ENCODE data around the gene DMRTA2.

- TF ChIP-seq POLR2A (IDR thresholded peaks at IDR 0.05; ENCODE audit: control extremely low read depth in 1 of 2, low read depth in 2 of 2, low read length in 2 of 2) (no peak), USF2 (IDR thresholded peaks at IDR 0.05; ENCODE audit: low read length) (no peak), HDAC6 (IDR thresholded peaks at IDR 0.05; ENCODE audit: low read depth, low read length) (no peak), POLR2AphosphoS5 (IDR thresholded peaks at IDR 0.05; ENCODE audit: low read depth, low read length) (no peak), RXRA (IDR thresholded peaks at IDR 0.05; ENCODE audit: insufficient read depth, low read depth, low read length) (no peak), CTCF (IDR thresholded peaks at IDR 0.05; ENCODE audit: control extremely low read depth in 1 of 3, insufficient read depth in 1 of 3, low read depth in 1 of 3, low read length in 3 of 3) (no peak), TAF1 (IDR thresholded peaks at IDR 0.05; ENCODE audit: low read depth, low read length) (no peak), RFX5 (IDR thresholded peaks at IDR 0.05; ENCODE audit: borderline replicate concordance, low read depth, low read length) (no peak), NRF1 (IDR thresholded peaks at IDR 0.05; ENCODE audit: low read depth, low read length) (no peak), FOSL1 (IDR thresholded peaks at IDR 0.05; ENCODE audit: insufficient read depth, low read depth, low read length) (no peak), GABPA (IDR thresholded peaks at IDR 0.05; ENCODE audit: borderline replicate concordance, insufficient read depth, low read length) (no peak), BRCA1 (IDR thresholded peaks at IDR 0.05; ENCODE audit: low read depth, low read length) (no peak), ATF2 (IDR thresholded peaks at IDR 0.05; ENCODE audit: low read length) (no peak)
Measured at GRCh38 chr1:50427818-50428779, 4.9 kb upstream of the DMRTA2 start.

All from H1 (cell line).